BJ (cell line): ENCODE measurements around the gene PRRC2C. TPM values are rescaled to one million over a fixed set of nuclear protein-coding genes. Genes with fewer than 3 reads are reported as not detected.
"Not testable (repeated sequence)": the region's sequence is repeated elsewhere in the genome, so short reads cannot be mapped to it uniquely, and the experiment has no call there.

Experiments
- CTCF ChIA-PET: fragments of 350-600 bp; formaldehyde crosslinking; extraction: SDS; loops from one replicate; lab custom pipeline; 2021; ENCODE audit warnings: antibody characterized with exemption, inconsistent platforms; lab: Yijun Ruan, JAX
- POLR2A ChIA-PET: fragments of 300-600 bp; sonication (Branson Sonifier 250); formaldehyde crosslinking; extraction: SDS; loops from one replicate; lab custom pipeline; 2021; ENCODE audit warnings: antibody characterized with exemption; lab: Charles Lee
- DNase-seq: peaks from one replicate; pipeline ENCODE4 v3.0.0-alpha.2; 2011; ENCODE audit warnings: low read depth
- H3K27me3 ChIP-seq: 2 replicates; pipeline ENCODE4 v1.6.0; 2011; ENCODE audit warnings: low read length; ENCODE audit not compliant: control insufficient read depth, insufficient read depth
- H3K36me3 ChIP-seq: 2 replicates; pipeline ENCODE4 v1.5.1; 2011; ENCODE audit warnings: low read length; ENCODE audit not compliant: control insufficient read depth, insufficient read depth
- H3K4me3 ChIP-seq: 2 replicates; pipeline ENCODE4 v1.5.1; 2011; ENCODE audit warnings: low read depth, mild to moderate bottlenecking, control low read depth, low read length
- polyA plus RNA-seq: library from polyadenylated mRNA; depleted of rRNA; stranded (reverse); fragments of >200 nt; gene quantifications from 2 replicates; pipeline ENCODE4 v1.2.3, GENCODE V29; 2011
- TF ChIP-seq, protein P1 (sequence below): IDR thresholded peaks from 2 replicates; pipeline ENCODE4 v1.5.1; 2011; ENCODE audit warnings: low read depth, mild to moderate bottlenecking, control low read depth, inconsistent platforms, low read length, moderate library complexity; ENCODE audit not compliant: insufficient read depth

PRRC2C gene
- polyA plus RNA-seq, 1 experiment: 27.2 TPM

DNA sequence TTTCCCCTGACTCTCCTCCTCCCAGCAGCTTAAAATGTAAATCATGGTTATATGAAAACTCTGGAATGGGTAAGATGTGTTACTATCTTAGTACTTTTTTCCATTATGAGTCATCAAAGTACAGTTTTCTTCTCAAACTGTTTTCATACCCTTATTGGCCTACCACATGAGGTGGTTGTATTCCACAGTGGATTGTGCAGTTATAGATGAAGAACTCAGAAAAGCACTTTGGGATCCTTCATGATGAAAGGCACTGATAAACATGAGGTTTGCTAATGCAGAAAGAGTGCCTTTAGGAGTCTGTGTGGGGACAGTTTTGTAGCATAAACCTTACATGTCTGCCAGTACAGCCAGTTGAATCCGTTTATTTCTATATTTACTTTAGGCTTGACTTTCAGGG, 104.7 kb downstream of the PRRC2C start:
- no peak for DNase-seq
- TF ChIP-seq, protein P1, sequence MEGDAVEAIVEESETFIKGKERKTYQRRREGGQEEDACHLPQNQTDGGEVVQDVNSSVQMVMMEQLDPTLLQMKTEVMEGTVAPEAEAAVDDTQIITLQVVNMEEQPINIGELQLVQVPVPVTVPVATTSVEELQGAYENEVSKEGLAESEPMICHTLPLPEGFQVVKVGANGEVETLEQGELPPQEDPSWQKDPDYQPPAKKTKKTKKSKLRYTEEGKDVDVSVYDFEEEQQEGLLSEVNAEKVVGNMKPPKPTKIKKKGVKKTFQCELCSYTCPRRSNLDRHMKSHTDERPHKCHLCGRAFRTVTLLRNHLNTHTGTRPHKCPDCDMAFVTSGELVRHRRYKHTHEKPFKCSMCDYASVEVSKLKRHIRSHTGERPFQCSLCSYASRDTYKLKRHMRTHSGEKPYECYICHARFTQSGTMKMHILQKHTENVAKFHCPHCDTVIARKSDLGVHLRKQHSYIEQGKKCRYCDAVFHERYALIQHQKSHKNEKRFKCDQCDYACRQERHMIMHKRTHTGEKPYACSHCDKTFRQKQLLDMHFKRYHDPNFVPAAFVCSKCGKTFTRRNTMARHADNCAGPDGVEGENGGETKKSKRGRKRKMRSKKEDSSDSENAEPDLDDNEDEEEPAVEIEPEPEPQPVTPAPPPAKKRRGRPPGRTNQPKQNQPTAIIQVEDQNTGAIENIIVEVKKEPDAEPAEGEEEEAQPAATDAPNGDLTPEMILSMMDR: no peak
- ChIA-PET CTCF (no interaction called here), POLR2A (interaction anchor here (0.6 kb wide), 1 partner anchor 647 kb away, joined by 9 read pairs; no protein-coding TSS in a partner anchor)
- H3K4me3 ChIP-seq: no peak overlapping the region
- H3K36me3 ChIP-seq: peaks cover 14% of the 10 kb centered on the region
- no peaks in the 10 kb centered on the region for H3K27me3 ChIP-seq

- peaks cover 7% of the 10 kb centered on the region for H3K36me3 ChIP-seq
- no peak for DNase-seq
- no peak overlapping the region for H3K4me3 ChIP-seq
- POLR2A ChIA-PET: no interaction called here
- H3K27me3 ChIP-seq: no peaks in the 10 kb centered on the region
- CTCF ChIA-PET: interaction anchor here (1.2 to 1.4 kb wide), 2 partner anchors 12 to 50 kb away, joined by 3 to 4 read pairs; no protein-coding TSS in a partner anchor
- TF ChIP-seq, protein P1: no peak
Observed at GRCh38 chr1:171595324-171595723, 110.0 kb downstream of the PRRC2C start.

DNA sequence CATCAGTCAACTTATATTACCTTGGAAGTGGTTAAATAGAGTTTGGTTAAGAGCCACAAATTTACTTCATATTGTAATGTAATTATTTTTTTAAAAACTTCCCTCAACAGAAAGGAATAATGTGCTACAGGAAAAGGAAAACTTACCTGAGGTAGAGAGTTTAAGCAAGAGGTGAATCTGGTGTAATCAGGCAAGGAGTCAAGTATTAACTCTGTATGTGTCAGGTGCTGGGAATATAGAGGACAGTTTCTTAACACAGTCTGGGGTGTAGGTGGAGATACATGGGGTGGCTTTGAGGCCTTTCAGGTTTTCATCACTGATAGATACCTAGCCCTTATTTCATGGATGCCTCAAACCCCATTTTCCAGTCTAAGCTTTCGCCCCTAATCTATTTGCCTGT, 110.8 kb downstream of the PRRC2C start:
- ChIA-PET POLR2A (no interaction called here), CTCF (interaction anchor here (1.0 to 1.4 kb wide), 3 partner anchors 11 to 59 kb away, joined by 3 to 4 read pairs (median 3); no protein-coding TSS in a partner anchor)
- Histone ChIP-seq H3K4me3 (no peak overlapping the region), H3K27me3 (no peaks in the 10 kb centered on the region), H3K36me3 (peaks cover 7% of the 10 kb centered on the region)
- TF ChIP-seq, protein P1: no peak
- no peak for DNase-seq

DNA sequence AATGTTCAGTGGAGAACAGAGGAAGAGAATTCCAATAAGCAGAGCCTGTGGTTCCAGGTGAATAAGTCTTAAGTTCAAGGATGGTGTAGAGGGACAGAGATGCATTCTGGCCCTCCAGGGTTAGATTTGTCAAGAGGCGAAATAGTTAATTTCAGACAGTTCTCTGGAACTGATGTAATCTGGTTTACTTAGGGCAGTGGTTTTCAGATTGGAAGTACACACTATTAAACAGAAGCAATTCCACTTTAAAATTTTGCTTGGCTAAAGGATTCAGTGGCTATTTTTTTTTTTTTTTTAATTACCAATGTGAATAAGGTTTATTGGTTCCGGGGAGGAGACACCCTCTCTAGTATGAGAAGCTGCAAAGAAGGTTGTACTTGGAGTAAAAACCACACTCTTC, 111.4 kb downstream of the PRRC2C start:
- no peak overlapping the region for H3K4me3 ChIP-seq
- TF ChIP-seq, protein P1: no peak
- H3K36me3 ChIP-seq: peaks cover 4% of the 10 kb centered on the region
- CTCF ChIA-PET: interaction anchor here (1.0 to 1.2 kb wide), 3 partner anchors 47 to 59 kb away, joined by 3 read pairs; no protein-coding TSS in a partner anchor
- POLR2A ChIA-PET: no interaction called here
- no peak for DNase-seq
- no peaks in the 10 kb centered on the region for H3K27me3 ChIP-seq

- no peaks in the 10 kb centered on the region for H3K27me3 ChIP-seq
- H3K4me3 ChIP-seq: no peak overlapping the region
- TF ChIP-seq, protein P1: no peak
- CTCF ChIA-PET: interaction anchor here (0.6 to 1.2 kb wide), 4 partner anchors 21 to 119 kb away, joined by 3 to 4 read pairs (median 3); no protein-coding TSS in a partner anchor
- H3K36me3 ChIP-seq: peaks cover 2% of the 10 kb centered on the region
- POLR2A ChIA-PET: no interaction called here
- DNase-seq: no peak
Observed at GRCh38 chr1:171597203-171597602, 111.9 kb downstream of the PRRC2C start.

- H3K4me3 ChIP-seq, H3K36me3 ChIP-seq, POLR2A ChIA-PET, H3K27me3 ChIP-seq, DNase-seq, CTCF ChIA-PET: not testable (repeated sequence)
Observed at GRCh38 chr1:171600310-171600709, 115.0 kb downstream of the PRRC2C start.
